ENCODE results near the gene SIGLECL1.

DNA sequence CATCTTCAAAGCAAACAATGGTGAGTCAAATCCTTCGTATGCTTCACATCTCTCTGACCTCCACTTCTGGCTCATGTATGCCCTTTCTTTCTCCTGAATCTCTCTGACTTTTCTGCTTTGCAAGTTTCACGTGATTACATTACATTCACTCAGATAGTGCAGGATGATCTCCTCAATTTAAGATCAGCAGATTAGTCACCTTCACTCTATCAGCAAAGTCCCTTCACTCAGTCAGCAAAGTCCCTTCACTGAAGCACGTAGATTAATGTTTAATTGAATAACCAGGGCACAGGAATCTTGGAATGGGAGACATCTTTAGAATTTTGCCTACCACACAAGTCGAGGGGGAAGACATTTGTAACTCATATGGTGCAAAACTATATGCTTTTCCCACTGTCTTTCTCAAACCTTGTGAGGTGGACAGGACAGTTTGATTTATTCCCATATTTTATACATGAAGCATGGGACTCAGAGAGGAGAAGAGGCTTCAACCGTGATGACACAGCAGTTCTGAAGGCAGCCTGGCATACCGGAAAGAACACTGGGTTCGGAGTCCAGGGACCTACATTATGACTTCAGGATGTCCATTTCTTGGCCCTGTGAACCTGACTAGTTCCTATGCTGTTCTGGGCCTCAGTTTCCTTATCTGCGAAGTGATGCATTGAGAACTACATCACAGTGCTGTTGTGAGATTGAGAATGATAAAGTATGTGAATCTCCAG, 23.3 kb downstream of the SIGLECL1 start:
- TF ChIP-seq, protein P1, sequence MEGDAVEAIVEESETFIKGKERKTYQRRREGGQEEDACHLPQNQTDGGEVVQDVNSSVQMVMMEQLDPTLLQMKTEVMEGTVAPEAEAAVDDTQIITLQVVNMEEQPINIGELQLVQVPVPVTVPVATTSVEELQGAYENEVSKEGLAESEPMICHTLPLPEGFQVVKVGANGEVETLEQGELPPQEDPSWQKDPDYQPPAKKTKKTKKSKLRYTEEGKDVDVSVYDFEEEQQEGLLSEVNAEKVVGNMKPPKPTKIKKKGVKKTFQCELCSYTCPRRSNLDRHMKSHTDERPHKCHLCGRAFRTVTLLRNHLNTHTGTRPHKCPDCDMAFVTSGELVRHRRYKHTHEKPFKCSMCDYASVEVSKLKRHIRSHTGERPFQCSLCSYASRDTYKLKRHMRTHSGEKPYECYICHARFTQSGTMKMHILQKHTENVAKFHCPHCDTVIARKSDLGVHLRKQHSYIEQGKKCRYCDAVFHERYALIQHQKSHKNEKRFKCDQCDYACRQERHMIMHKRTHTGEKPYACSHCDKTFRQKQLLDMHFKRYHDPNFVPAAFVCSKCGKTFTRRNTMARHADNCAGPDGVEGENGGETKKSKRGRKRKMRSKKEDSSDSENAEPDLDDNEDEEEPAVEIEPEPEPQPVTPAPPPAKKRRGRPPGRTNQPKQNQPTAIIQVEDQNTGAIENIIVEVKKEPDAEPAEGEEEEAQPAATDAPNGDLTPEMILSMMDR (conservative IDR thresholded peaks at IDR 0.05), result no peak
- no peak for TF ChIP-seq ZFX (IDR thresholded peaks at IDR 0.05)

Data from C4-2B (cell line).